KOPT-K1 (cell line): Measurements from ENCODE around the gene MUS81.
"Not testable (repeated sequence)": the region's sequence is repeated elsewhere in the genome, so short reads cannot be mapped to it uniquely, and the experiment has no call there.

Experiments used
- H3K27ac ChIP-seq: fragments of 200-600 bp; sonication (generic); 2 replicates; pipeline ENCODE4 v1.5.1; 2016; ENCODE audit warnings: antibody characterized with exemption, mild to moderate bottlenecking, low read depth, low read length; ENCODE audit not compliant: poor library complexity, severe bottlenecking
- H3K36me3 ChIP-seq: fragments of 200-600 bp; sonication (generic); 2 replicates; pipeline ENCODE4 v1.5.1; 2017; ENCODE audit warnings: antibody characterized with exemption, mild to moderate bottlenecking, low read length, moderate library complexity; ENCODE audit not compliant: insufficient read depth
- H3K9me3 ChIP-seq: fragments of 200-600 bp; sonication (generic); 2 replicates; pipeline ENCODE4 v1.5.1; 2017; ENCODE audit warnings: antibody characterized with exemption, low read length, mild to moderate bottlenecking; ENCODE audit not compliant: insufficient read depth, poor library complexity, severe bottlenecking

Gene MUS81, protein sequence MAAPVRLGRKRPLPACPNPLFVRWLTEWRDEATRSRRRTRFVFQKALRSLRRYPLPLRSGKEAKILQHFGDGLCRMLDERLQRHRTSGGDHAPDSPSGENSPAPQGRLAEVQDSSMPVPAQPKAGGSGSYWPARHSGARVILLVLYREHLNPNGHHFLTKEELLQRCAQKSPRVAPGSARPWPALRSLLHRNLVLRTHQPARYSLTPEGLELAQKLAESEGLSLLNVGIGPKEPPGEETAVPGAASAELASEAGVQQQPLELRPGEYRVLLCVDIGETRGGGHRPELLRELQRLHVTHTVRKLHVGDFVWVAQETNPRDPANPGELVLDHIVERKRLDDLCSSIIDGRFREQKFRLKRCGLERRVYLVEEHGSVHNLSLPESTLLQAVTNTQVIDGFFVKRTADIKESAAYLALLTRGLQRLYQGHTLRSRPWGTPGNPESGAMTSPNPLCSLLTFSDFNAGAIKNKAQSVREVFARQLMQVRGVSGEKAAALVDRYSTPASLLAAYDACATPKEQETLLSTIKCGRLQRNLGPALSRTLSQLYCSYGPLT

DNA sequence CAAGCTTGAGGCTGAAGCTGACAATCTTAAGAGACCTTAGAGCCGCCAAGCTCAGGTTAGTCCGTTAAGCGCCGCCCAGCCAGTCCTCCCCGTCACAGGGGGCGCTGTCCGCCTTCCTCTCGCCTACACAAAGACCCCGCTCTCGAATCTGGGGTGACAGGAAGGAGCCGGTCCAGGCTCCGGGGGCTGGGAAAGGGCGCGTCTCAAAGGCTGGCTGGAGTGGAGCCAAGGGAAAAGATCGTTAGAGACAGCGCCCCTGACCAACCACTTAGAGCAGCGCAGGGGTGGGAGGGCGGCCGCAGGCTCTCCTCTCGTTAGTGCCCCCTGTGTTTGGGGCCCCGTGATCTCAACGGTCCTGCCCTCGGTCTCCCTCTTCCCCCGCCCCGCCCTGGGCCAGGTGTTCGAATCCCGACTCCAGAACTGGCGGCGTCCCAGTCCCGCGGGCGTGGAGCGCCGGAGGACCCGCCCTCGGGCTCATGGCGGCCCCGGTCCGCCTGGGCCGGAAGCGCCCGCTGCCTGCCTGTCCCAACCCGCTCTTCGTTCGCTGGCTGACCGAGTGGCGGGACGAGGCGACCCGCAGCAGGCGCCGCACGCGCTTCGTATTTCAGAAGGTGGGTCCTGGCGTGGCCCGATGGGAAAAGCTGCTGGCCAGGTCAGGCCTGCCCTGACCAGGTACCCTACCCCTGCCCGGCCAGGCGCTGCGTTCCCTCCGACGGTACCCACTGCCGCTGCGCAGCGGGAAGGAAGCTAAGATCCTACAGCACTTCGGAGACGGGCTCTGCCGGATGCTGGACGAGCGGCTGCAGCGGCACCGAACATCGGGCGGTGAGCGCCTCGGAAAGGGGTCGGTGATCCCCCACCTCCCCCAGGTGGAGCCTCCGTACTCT lies at the start of gene MUS81:
Gene MUS81, plus strand, starts transcription at position 156 of the 887 bp plus-strand sequence. Its CDS starts 321 bp downstream, at position 477.
- no peaks in the 10 kb centered on the region for H3K9me3 ChIP-seq
- peaks cover 52% of the 10 kb centered on the region for H3K36me3 ChIP-seq
- peak within 1 kb of the TSS; percentile 91 for H3K27ac ChIP-seq

DNA sequence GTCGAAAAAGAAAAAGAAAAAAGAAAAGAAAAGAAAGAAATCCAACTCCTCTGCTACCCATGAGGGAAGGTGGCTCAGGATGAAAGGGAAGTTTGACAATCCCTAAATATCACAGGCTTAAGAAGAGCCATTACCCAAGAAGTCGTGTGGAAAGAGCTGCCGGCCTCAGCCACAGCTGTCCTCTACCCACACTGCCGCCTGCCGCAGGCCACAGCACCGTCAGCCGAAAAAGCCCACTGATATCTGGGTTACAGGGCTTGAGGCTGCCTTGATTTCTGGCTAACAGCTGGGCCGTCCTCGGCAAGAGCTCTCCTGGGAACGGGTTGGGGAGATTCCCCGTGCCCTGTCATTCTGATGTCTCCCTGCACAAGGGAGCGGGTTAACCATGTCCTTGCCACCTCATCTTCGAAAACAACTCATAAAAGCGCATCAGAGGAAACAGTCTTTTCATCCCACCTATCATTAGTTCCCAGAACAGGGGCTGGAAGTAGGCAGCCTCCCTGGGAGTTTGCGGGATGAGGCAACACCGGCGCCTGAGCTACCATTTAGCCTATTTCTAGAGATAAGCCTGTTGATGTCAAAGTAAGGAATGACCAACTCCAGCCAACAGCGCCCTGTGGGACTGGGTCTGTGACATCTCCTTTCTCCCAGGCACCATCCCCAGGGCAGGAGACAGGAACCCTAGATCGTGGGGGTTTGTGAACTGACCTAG lies 48.3 kb upstream of the MUS81 start:
- H3K36me3 ChIP-seq = no peaks in the 10 kb centered on the region
- H3K27ac ChIP-seq = no peak overlapping the region
- no peaks in the 10 kb centered on the region for H3K9me3 ChIP-seq

DNA sequence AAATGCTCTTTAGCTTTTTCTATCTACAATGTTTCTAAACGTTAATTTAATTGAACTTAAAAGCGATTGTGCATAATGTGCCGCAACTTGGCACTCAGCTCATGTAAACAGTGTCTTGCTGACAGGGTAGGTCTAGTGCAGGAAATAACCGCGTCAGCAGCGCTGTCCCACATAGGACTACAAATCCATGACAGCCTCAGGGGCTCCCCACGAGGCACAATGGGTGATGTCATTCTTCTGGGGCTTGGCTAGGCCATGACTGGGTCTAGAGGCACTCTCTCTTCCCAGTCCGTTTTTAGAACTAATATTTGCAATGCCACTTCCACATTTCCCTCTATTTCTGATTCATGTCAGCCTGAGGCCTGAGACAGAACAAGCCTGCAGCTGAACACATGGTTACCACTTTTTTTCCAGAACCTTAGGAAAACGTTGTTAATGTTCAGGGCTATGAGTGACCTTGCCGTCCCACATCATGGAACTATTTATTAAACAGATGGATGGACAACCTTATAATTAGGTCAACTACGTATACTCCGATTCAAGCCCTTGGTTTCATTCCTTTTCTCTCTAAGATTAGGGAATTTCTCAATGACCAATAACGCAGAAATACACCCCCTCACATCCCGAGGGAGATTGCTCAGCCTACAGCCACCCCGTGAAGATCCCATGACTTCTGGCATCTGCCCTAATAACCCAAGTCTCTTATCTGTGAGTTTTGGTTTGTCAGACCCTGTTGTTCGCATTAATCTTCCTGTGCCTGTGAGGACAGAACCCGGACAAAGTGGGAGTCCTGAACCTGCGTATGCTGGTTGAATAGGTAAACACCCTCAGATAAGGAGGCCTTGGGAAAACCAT lies 45.9 kb upstream of the MUS81 start:
- H3K36me3 ChIP-seq = no peaks in the 10 kb centered on the region
- H3K27ac ChIP-seq = no peak overlapping the region

DNA sequence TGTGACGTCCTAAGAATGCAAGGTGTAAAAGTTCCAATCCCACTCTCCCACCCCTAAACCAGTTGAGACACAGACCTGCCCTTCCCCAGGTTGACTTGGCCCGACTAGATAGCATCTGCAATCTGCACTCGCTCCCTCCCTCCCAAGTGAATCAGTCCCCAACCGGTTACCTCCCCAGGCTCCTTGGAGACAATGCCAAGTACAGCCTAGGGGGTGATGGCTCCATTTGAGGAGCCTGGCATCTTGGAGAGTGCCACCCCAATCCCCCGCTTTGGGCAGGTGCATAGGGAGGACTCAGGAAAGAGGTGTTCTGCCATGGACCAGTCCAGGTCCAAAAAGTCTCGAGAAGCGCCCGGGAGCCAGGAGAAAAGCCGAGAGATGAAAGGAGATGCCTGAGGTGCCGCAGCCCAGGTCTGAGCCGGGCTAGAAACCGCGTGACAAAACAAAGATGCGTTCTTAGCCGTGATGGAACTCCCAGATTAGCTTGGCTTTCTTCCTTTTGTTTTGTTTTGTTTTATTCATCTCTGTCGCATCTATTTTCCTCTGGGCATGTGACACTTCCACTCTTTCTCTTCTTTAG lies 45.2 kb upstream of the MUS81 start:
- Histone ChIP-seq H3K36me3 (no peaks in the 10 kb centered on the region), H3K27ac (no peak overlapping the region)

More for the DNA sequence above, 45.9 kb upstream of the MUS81 start:
- H3K9me3 ChIP-seq = no peaks in the 10 kb centered on the region

DNA sequence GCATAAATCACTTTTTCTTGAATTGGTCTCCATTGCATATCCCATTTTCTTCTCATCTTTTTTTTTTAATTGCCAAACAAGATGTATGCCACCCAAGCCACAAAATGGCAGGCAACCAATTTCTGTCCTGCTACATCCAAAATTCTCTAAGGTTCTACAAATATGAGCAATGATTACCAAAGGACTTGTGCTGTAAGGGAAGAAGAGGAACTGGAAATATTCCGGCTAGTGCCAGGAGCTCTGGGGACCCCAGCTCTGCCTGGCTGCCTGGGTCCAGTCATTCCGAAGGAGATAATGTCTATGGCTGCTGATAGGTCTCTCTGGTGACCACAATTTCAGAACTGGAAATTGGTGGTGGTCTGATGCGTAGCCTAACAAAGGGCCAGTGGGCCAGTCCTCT lies 43.5 kb upstream of the MUS81 start:
- H3K27ac ChIP-seq = no peak overlapping the region
- no peaks in the 10 kb centered on the region for H3K36me3 ChIP-seq
- H3K9me3 ChIP-seq = no peaks in the 10 kb centered on the region

More for the DNA sequence above, 45.2 kb upstream of the MUS81 start:
- H3K9me3 ChIP-seq = no peaks in the 10 kb centered on the region

DNA sequence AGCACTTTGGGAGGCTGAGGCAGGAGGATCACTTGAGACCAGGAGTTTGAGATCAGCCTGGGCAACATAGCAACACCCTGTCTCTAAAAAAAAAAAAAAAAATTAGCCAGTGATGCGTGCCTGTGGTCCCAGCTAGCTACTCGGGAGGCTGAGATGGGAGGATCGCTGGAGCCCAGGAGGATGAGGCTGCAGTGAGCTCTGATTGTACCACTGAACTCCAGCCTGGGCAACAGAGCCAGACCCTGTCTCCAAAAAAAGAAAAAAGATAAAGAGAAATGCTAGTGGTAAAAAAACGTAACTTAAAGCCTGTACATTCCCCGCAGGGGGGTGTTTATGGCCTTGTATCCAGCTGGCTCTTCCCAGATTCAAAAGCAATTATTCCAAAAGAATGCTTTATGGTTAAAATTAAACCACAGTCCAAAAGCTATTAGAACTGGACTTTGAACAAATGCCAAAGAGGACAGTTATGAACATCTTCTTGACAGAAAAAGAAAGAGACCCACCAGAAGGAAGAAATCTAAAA lies 42.9 kb upstream of the MUS81 start:
- H3K27ac ChIP-seq = no peak overlapping the region
- no peaks in the 10 kb centered on the region for H3K9me3 ChIP-seq
- H3K36me3 ChIP-seq = no peaks in the 10 kb centered on the region

DNA sequence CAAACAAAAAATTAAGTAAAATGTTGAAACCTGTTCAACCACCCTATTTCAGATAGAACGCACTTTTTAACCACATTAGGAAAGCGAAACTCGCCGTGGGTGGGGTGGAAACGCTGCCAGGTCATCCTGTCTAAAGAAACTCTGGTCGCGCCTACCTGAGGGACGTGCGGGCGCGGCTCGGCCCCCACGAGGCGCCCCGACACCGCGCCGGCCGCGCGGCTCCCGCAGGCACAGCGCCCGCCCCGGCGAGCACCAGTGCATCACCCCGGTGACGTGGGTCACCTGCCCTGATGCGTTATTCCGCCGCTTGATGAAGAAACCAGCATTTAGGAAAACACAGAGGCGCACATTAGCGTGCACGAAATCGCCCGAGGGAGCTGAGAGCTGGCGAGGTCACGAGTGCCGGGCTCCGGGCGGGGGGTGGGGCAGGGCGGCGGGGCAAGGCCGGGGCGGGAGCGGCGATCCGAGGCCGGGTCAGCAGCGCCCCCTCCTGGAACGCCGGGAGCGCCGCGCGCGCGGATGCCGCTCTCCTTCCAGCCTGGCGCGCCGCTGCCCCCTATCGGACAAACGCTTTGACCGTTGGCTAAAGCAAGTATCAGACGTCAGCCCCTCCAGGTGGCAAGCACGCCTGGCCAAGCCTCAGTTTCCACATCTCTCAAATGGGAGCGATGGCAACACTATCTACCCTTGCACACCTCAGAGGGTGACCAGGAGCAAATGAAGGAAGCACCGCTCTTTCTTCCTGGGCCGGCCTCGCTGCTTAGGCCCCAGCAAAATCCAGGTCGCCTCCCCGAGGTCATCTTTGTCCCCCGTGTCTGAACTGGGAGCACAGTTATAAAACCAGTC lies 42.2 kb upstream of the MUS81 start:
- Histone ChIP-seq H3K27ac (peak overlapping the region; percentile 31), H3K36me3 (no peaks in the 10 kb centered on the region), H3K9me3 (no peaks in the 10 kb centered on the region)

DNA sequence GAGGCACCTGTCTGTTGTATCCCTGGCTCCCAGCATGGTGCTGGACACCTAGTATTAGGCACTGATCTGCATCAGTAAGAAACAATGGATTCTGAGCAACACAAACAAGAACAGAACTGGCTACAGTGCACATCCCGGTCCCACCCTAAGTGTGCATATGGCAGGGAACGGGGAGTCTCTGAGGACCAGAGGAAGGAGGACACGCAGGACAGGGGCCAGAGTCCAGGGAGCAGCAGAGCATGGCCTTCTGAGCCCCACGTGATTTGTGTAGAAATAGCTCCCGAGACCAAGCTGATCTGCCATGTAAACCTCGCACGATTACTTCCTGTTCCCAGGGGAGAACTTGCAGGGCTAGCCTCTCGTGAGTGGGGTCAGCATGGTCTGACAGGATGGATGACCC lies 39.1 kb upstream of the MUS81 start:
- H3K9me3 ChIP-seq = no peaks in the 10 kb centered on the region
- H3K27ac ChIP-seq = no peak overlapping the region
- H3K36me3 ChIP-seq = no peaks in the 10 kb centered on the region

DNA sequence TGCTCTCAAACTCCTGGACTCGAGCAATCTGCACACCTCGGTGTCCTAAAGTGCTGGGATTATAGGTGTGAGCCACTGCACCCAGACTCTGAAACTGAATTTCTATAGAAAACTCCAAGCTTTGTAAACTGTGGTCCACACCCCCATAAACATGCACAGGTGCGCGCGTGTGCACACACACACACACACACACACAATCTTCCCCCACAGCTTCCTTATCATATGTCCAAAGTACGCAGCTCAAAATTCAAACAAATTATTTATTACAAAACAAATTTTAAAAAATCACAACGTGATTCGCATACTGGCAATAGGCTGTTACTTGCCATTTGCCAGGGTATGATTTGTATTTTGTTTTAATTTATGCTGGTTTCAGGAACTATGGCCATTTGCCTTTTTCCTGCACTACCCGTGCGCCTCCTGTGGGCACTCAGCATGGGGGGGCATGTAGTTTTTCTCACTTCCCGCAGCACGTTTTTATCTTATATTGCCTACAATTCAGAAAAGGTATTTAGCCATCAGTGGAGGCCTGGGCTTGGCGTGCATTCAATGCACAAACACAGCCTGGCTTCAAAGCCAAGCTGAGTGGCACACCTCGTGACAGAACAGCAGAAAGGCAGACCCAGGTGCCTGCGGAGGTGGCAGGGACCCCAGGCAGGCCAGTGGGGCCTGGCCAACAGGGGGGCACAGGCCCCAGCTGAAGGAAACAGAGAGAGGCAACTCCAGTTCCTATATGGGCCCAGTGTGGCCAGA lies 37.3 kb upstream of the MUS81 start:
- Histone ChIP-seq H3K9me3 (no peaks in the 10 kb centered on the region), H3K27ac (no peak overlapping the region), H3K36me3 (no peaks in the 10 kb centered on the region)

DNA sequence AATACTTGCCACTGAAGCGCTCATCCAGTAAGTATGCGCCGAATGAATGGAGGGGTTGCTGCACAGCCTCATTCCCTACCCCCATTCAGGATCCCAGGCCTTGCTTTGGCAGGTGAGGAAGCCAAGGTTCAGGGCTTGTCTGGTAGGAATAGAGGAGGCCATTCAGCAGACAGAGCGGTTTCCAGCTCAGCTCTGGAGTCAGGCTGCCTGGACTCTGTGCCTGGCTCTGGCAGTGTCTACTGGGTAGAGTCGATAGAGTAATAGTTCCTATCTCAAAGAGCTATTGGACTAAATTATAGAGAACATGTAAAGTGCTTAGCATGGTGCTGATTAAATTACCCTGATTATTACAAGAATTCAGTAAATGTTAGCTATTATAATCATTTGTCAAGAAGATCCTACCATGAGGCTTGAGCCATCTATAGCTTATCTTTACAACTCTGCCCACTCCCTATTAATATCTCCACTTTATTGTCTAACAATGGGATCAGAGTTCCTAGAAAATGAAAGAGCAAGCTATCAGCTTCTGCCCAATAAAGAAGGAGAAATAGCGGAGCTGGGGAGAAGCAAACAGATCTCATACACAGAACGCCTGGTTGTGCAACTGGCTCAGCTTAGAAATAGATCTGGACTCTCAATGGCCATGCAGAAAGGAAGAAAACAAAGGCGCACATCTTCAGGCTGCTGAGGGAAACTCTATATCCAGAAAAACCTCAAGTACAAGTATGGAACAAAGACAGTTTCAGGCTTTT lies 33.1 kb upstream of the MUS81 start:
- Histone ChIP-seq H3K36me3 (no peaks in the 10 kb centered on the region), H3K9me3 (no peaks in the 10 kb centered on the region), H3K27ac (no peak overlapping the region)

DNA sequence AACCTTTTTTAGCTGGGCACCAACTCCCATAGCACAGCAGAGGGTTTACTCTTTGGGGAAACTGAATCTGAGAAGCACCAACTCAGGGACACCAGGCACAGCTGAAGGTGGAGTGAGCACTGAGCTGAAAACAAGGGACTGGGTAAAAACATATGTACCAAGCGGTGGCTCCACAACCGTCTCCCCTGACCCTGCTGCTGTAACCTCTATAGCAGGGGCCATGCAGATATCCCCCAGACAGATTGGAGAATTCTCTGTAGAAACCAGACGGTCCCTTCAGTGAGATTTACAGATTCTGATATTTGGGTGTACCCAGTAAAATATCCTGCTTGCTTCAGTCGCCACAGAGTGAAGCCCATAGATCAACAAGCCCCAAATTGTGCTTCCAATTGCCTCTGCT lies 30.8 kb upstream of the MUS81 start:
- Histone ChIP-seq H3K9me3 (no peaks in the 10 kb centered on the region), H3K27ac (no peak overlapping the region), H3K36me3 (no peaks in the 10 kb centered on the region)

DNA sequence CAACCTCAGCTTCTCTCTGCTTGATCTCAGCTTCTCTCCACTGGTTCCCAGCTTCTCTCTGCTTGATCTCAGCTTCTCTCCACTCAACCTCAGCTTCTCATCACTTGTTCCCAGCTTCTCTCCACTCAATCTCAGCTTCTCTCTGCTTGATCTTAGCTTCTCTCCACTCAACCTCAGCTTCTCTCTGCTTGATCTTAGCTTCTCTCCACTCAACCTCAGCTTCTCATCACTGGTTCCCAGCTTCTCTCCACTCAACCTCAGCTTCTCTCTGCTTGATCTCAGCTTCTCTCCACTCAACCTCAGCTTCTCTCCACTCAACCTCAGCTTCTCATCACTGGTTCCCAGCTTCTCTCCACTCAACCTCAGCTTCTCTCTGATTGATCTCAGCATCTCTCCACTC lies 28.0 kb upstream of the MUS81 start:
- not testable (repeated sequence) for H3K27ac ChIP-seq, H3K36me3 ChIP-seq, H3K9me3 ChIP-seq
